Thyroid gland (tissue), 4 donors: Measurements from ENCODE around the gene POLE3. TPM values are rescaled to one million over a fixed set of nuclear protein-coding genes. Genes with fewer than 3 reads are reported as not detected.
"Not testable (repeated sequence)": the region's sequence is repeated elsewhere in the genome, so short reads cannot be mapped to it uniquely, and the experiment has no call there.

Experiments used
- DNase-seq, 2 donors: peaks; one replicate each; pipeline ENCODE4 v3.0.0-alpha.2; 2019
- H3K27ac ChIP-seq, 3 donors: fragments of 200-600 bp; sonication (generic); 1 replicate in 2 of 3; 2 replicates in 1 of 3; pipeline ENCODE4 v1.5.1; 2016 to 2019; ENCODE audit warnings: mild to moderate bottlenecking in 1 of 3, moderate library complexity in 1 of 3
- H3K27me3 ChIP-seq: fragments of 200-600 bp; sonication (generic); one replicate; pipeline ENCODE4 v1.5.1; 2019
- H3K36me3 ChIP-seq, 2 donors: fragments of 200-600 bp; sonication (generic); one replicate each; pipeline ENCODE4 v1.5.1; 2016 to 2019
- H3K4me1 ChIP-seq, 2 donors: fragments of 200-600 bp; sonication (generic); one replicate each; pipeline ENCODE4 v1.5.1; 2017 to 2019
- H3K4me3 ChIP-seq, 3 donors: fragments of 200-600 bp; sonication (generic); replicated peaks in 1 of 3; 1 replicate in 2 of 3; 2 replicates in 1 of 3; pipeline ENCODE4 v1.5.1; 2016; ENCODE audit warnings: mild to moderate bottlenecking in 1 of 3
- H3K9me3 ChIP-seq: fragments of 200-600 bp; sonication (generic); one replicate; pipeline ENCODE4 v1.5.1; 2017
- CTCF ChIP-seq, 6 experiments: fragments of 200-600 bp in 3 of 6; fragments of 450-650 bp in 3 of 6; sonication (generic) in 3 of 6; IDR thresholded peaks; one replicate each; pipeline ENCODE4 v1.5.1; 2016 to 2019; ENCODE audit warnings: antibody characterized with exemption in 6 of 6, mild to moderate bottlenecking in 2 of 6, inconsistent platforms in 1 of 6, moderate library complexity in 1 of 6
- POLR2A ChIP-seq, 2 donors: fragments of 450-650 bp; IDR thresholded peaks; one replicate each; pipeline ENCODE4 v1.6.1; 2017; ENCODE audit warnings: antibody characterized with exemption in 2 of 2, mild to moderate bottlenecking in 2 of 2, moderate library complexity in 1 of 2
- WGBS, 2 donors: methylation state at CpG; one replicate each; pipeline ENCODE4 v1.1.5; 2017; 5-methylcytosine and 5-hydroxymethylcytosine counted together
- intact Hi-C: fragments of 100-400 bp; cut with DNase I; formaldehyde crosslinking; loops from one replicate; pipeline ENCODE4 v1.15.1; 2023
- total RNA-seq, 4 donors: library from RNA; depleted of rRNA; stranded (reverse); fragments of >200 nt; gene quantifications; one replicate each; pipeline ENCODE4 v1.2.3, GENCODE V29; 2016

The POLE3 gene
- total RNA-seq, 4 donors from 2014 or later, result 29.2 to 54.9 (median 33.5) TPM

- no peak for DNase-seq
- H3K27ac ChIP-seq, result no peak overlapping the region
- H3K4me1 ChIP-seq, result no peaks in the 10 kb centered on the region
- no peaks in the 10 kb centered on the region for H3K9me3 ChIP-seq
- TF ChIP-seq POLR2A (IDR thresholded peaks at IDR 0.05) (no peak), CTCF (IDR thresholded peaks at IDR 0.05) (no peak)
- intact Hi-C loops, result no loop called here
- no peaks in the 10 kb centered on the region for H3K27me3 ChIP-seq
- H3K36me3 ChIP-seq, result peaks cover 35 to 41% of the 10 kb centered on the region in 2 donors
- WGBS, 2 donors, result 96 to 100% methylated on average over 10 to 12 of the region's 13 CpGs
- no peak overlapping the region for H3K4me3 ChIP-seq
Observed at GRCh38 chr9:113388833-113389232, 21.6 kb downstream of the POLE3 start.

GRCh38 chr9:113387560-113388230 is 22.8 kb downstream of the POLE3 start:
- Histone ChIP-seq H3K27ac (no peak overlapping the region), H3K9me3 (no peaks in the 10 kb centered on the region), H3K27me3 (no peaks in the 10 kb centered on the region), H3K4me1 (no peaks in the 10 kb centered on the region), H3K36me3 (peaks cover 35 to 41% of the 10 kb centered on the region in 2 donors), H3K4me3 (no peak overlapping the region)
- no peak for DNase-seq
- 84 to 91% methylated on average over 9 of the region's 9 CpGs for WGBS, 2 donors
- TF ChIP-seq POLR2A (IDR thresholded peaks at IDR 0.05), result no peak
- TF ChIP-seq CTCF (IDR thresholded peaks at IDR 0.05), result no peak
- intact Hi-C loops, result no loop called here

DNA sequence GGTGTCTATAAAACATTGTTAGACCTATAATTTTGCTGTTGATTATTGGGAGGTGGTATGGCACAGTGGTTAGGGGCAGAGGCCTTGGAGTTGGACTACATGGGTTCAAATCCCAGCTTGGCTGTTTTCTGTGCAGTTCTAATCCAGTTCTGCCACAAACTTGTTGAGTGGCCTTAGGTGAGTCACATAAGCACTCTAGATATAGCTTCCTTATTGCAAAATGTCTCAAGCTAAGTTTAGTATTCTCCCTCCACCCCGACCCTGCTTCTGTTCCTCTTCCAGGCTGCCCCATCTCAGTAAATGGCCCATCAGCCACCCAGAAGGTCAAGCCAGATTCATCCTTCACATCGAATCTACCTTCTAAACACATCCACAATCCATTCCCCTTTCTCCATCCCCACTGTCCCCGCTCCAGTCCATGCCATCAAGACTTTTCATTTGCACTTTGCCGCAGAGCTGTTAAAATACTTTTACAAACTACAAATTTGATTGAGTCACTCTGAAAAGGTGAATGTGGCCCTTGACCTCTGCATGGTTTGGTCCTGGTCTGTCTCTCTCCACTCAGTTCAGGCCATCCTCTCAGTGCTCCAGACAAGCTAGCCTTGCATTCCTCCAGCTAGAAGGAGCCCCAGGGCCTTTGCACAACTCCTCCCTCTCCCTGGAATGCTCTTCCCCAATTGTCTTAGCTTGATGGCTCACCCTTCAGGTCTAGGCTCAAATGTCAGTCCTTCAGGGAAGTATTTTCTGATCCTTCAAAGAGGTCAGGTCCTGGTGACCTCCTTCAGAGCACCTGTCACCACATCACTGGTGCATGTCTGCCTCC is 23.7 kb downstream of the POLE3 start:
- Histone ChIP-seq H3K9me3 (no peaks in the 10 kb centered on the region), H3K27ac (no peak overlapping the region), H3K4me3 (no peak overlapping the region), H3K4me1 (peaks cover 6 to 7% of the 10 kb centered on the region in 2 donors), H3K27me3 (no peaks in the 10 kb centered on the region), H3K36me3 (peaks cover 35 to 40% of the 10 kb centered on the region in 2 donors)
- 92 to 94% methylated on average over 4 of the region's 4 CpGs for WGBS, 2 donors
- intact Hi-C loops, result no loop called here
- no peak for DNase-seq
- TF ChIP-seq POLR2A (IDR thresholded peaks at IDR 0.05) (no peak), CTCF (IDR thresholded peaks at IDR 0.05) (no peak)

DNA sequence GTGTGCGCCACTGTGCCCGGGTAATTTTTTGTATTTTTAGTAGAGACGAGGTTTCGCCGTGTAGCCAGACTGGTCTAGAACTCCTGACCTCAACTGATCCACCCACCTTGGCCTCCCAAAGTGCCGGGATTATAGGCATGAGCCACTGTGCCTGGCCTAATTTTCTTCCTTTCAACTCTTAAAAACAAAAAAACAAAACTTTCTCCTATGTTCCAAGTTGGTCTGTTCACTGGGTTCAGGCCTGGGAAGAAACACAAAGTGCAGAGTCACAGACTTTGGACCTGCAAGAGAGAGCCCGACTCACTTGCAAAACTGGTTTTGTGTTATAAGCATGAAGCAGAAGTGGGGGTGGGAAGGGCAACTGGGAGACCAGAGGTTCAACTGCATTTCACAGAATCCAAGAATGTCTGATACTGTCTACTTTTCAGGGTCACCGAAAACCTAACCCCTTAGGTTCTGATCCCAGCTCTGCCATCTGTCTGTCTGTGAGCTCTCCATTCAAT is 28.5 kb downstream of the POLE3 start:
- intact Hi-C loops, result no loop called here
- peak; percentile 87 to 88 for DNase-seq
- Histone ChIP-seq H3K4me3 (no peak overlapping the region), H3K27me3 (no peaks in the 10 kb centered on the region), H3K9me3 (no peaks in the 10 kb centered on the region), H3K27ac (peak overlapping the region; percentile 82 to 93 (median 85)), H3K36me3 (no peaks in the 10 kb centered on the region), H3K4me1 (peaks cover 20 to 23% of the 10 kb centered on the region in 2 donors)
- 36 to 51% methylated on average over 8 of the region's 8 CpGs for WGBS, 2 donors
- TF ChIP-seq CTCF (IDR thresholded peaks at IDR 0.05) (no peak), POLR2A (IDR thresholded peaks at IDR 0.05) (peak in 1 of 2 donors; percentile 12)

GRCh38 chr9:113381441-113381840 is 29.0 kb downstream of the POLE3 start:
- H3K4me3 ChIP-seq, H3K27me3 ChIP-seq, H3K36me3 ChIP-seq, DNase-seq, H3K9me3 ChIP-seq, intact Hi-C loops: not testable (repeated sequence)
- Histone ChIP-seq H3K27ac (peak overlapping the region; percentile 82 to 93 (median 85)), H3K4me1 (peaks cover 20 to 23% of the 10 kb centered on the region in 2 donors)
- WGBS, 2 donors, result 75 to 84% methylated on average over 5 to 7 of the region's 7 CpGs
